Measurements from ENCODE around the gene NAALADL2. TPM values are rescaled to one million over a fixed set of nuclear protein-coding genes. Genes with fewer than 3 reads are reported as not detected.

NAALADL2 gene
- total and polyA plus RNA-seq, 2 donors (not counting 1 experiment from before 2014, with no cell fraction given) = not detected

GRCh38 chr3:175479175-175479574 lies 620.0 kb downstream of the NAALADL2 start:
- no peaks in the 10 kb centered on the region for H3K36me3 ChIP-seq (replicated peaks in 1 of 2; ENCODE audit: control extremely low read depth in 1 of 2, control insufficient read depth in 1 of 2, extremely low read depth in 1 of 2, insufficient read depth in 2 of 2, low read length in 1 of 2)
- ATAC-seq (ENCODE audit: low read depth) = no peak
- no peaks in the 10 kb centered on the region for H3K4me1 Mint-ChIP-seq

GRCh38 chr3:175479800-175480199 lies 620.7 kb downstream of the NAALADL2 start:
- POLR2A ChIA-PET = no interaction called here
- Histone ChIP-seq H3K36me3 (replicated peaks in 1 of 2; ENCODE audit: control extremely low read depth in 1 of 2, control insufficient read depth in 1 of 2, extremely low read depth in 1 of 2, insufficient read depth in 2 of 2, low read length in 1 of 2) (no peaks in the 10 kb centered on the region), H3K4me3 (ENCODE audit: control extremely low read depth in 1 of 5, extremely low read depth in 1 of 5, insufficient read depth in 1 of 5, low read depth in 2 of 5, low read length in 4 of 5) (no peak overlapping the region), H2AFZ (ENCODE audit: insufficient read depth, low read depth, low read length, poor library complexity, severe bottlenecking) (no peak overlapping the region), H4K20me1 (ENCODE audit: control insufficient read depth, insufficient read depth, low read length, poor library complexity, severe bottlenecking) (no peaks in the 10 kb centered on the region), H3K27ac (ENCODE audit: low read length in 2 of 2) (no peak overlapping the region), H3K4me2 (replicated peaks; ENCODE audit: low read depth, low read length, poor library complexity, severe bottlenecking) (no peak overlapping the region), H3K27me3 (replicated peaks in 1 of 4; ENCODE audit: control extremely low read depth in 1 of 4, control insufficient read depth in 3 of 4, insufficient read depth in 4 of 4, low read length in 3 of 4) (no peaks in the 10 kb centered on the region), H3K79me2 (ENCODE audit: control insufficient read depth, insufficient read depth, low read length) (no peaks in the 10 kb centered on the region), H3K9ac (ENCODE audit: low read length) (no peak overlapping the region), H3K9me3 (ENCODE audit: control extremely low read depth in 1 of 3, control insufficient read depth in 2 of 3, insufficient read depth in 1 of 3, low read length in 2 of 3) (no peaks in the 10 kb centered on the region), H3K4me1 (ENCODE audit: control insufficient read depth in 2 of 2, insufficient read depth in 2 of 2, low read length in 2 of 2) (no peaks in the 10 kb centered on the region)
- intact Hi-C loops (cut with micrococcal nuclease) = no loop called here
- TF ChIP-seq CTCF (IDR thresholded peaks at IDR 0.05) (no peak), EZH2 (IDR thresholded peaks at IDR 0.05; ENCODE audit: borderline replicate concordance, insufficient read depth, low read depth, low read length, poor library complexity, severe bottlenecking) (no peak)
- CTCF ChIA-PET = no interaction called here
- H3K27me3 Mint-ChIP-seq = no peaks in the 10 kb centered on the region
- no peak overlapping the region for H3K4me3 Mint-ChIP-seq
- no peaks in the 10 kb centered on the region for H3K9me3 Mint-ChIP-seq (ENCODE audit: insufficient read depth)
- no peak for ATAC-seq (ENCODE audit: low read depth)
- no peaks in the 10 kb centered on the region for H3K4me1 Mint-ChIP-seq
- no peak overlapping the region for H3K27ac Mint-ChIP-seq
- DNase-seq = no peak

More at GRCh38 chr3:175479175-175479574, 620.0 kb downstream of the NAALADL2 start:
- Mint-ChIP-seq H3K9me3 (ENCODE audit: insufficient read depth) (no peaks in the 10 kb centered on the region), H3K27ac (no peak overlapping the region), H3K4me3 (no peak overlapping the region), H3K27me3 (no peaks in the 10 kb centered on the region)
- Histone ChIP-seq H4K20me1 (ENCODE audit: control insufficient read depth, insufficient read depth, low read length, poor library complexity, severe bottlenecking) (no peaks in the 10 kb centered on the region), H3K4me1 (ENCODE audit: control insufficient read depth in 2 of 2, insufficient read depth in 2 of 2, low read length in 2 of 2) (no peaks in the 10 kb centered on the region), H3K4me2 (replicated peaks; ENCODE audit: low read depth, low read length, poor library complexity, severe bottlenecking) (no peak overlapping the region), H3K9me3 (ENCODE audit: control extremely low read depth in 1 of 3, control insufficient read depth in 2 of 3, insufficient read depth in 1 of 3, low read length in 2 of 3) (no peaks in the 10 kb centered on the region), H3K27me3 (replicated peaks in 1 of 4; ENCODE audit: control extremely low read depth in 1 of 4, control insufficient read depth in 3 of 4, insufficient read depth in 4 of 4, low read length in 3 of 4) (no peaks in the 10 kb centered on the region), H3K4me3 (ENCODE audit: control extremely low read depth in 1 of 5, extremely low read depth in 1 of 5, insufficient read depth in 1 of 5, low read depth in 2 of 5, low read length in 4 of 5) (no peak overlapping the region), H3K27ac (ENCODE audit: low read length in 2 of 2) (no peak overlapping the region), H3K79me2 (ENCODE audit: control insufficient read depth, insufficient read depth, low read length) (no peaks in the 10 kb centered on the region), H3K9ac (ENCODE audit: low read length) (no peak overlapping the region), H2AFZ (ENCODE audit: insufficient read depth, low read depth, low read length, poor library complexity, severe bottlenecking) (no peak overlapping the region)
- intact Hi-C loops (cut with micrococcal nuclease) = no loop called here
- DNase-seq = no peak
- POLR2A ChIA-PET = no interaction called here
- no CpG with 5 or more reads among the region's 2 CpGs for WGBS (ENCODE audit: insufficient coverage)
- CTCF ChIA-PET = no interaction called here
- TF ChIP-seq CTCF (IDR thresholded peaks at IDR 0.05) = no peak
- no peak for TF ChIP-seq EZH2 (IDR thresholded peaks at IDR 0.05; ENCODE audit: borderline replicate concordance, insufficient read depth, low read depth, low read length, poor library complexity, severe bottlenecking)

Measured in B cell (primary cell).